ENCODE data around the gene HMG20B.

DNA sequence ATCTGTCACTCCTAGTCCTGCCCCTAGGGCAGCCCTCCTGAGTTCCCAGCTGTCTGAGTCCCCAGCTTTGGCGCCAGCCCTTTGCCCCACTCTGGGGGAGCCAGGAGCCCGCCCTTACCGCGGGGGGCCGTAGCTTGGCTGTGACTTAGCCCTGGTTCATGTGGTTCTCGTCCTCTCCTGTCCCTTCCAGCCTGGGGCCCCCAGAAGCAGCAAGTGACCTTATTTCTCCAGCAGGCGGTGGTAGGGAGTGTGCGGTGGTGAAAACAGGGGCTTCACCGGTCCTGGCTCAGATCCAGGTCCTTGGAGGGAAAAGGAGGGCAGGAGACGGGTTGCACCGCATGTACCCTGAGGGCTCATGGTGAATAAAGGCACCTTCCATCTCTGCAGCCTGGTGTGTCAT is 20.4 kb downstream of the HMG20B start:
- no peak for TF ChIP-seq FOXJ3 (CRISPR knock-in tag; IDR thresholded peaks at IDR 0.05)
- TF ChIP-seq, protein P1, sequence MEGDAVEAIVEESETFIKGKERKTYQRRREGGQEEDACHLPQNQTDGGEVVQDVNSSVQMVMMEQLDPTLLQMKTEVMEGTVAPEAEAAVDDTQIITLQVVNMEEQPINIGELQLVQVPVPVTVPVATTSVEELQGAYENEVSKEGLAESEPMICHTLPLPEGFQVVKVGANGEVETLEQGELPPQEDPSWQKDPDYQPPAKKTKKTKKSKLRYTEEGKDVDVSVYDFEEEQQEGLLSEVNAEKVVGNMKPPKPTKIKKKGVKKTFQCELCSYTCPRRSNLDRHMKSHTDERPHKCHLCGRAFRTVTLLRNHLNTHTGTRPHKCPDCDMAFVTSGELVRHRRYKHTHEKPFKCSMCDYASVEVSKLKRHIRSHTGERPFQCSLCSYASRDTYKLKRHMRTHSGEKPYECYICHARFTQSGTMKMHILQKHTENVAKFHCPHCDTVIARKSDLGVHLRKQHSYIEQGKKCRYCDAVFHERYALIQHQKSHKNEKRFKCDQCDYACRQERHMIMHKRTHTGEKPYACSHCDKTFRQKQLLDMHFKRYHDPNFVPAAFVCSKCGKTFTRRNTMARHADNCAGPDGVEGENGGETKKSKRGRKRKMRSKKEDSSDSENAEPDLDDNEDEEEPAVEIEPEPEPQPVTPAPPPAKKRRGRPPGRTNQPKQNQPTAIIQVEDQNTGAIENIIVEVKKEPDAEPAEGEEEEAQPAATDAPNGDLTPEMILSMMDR (IDR thresholded peaks at IDR 0.05) = peak; percentile 10; the same call in 1 of the 2 replicates
- TF ChIP-seq JUND (IDR thresholded peaks at IDR 0.05) = no peak
- TF ChIP-seq, protein P2, sequence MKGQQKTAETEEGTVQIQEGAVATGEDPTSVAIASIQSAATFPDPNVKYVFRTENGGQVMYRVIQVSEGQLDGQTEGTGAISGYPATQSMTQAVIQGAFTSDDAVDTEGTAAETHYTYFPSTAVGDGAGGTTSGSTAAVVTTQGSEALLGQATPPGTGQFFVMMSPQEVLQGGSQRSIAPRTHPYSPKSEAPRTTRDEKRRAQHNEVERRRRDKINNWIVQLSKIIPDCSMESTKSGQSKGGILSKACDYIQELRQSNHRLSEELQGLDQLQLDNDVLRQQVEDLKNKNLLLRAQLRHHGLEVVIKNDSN (IDR thresholded peaks at IDR 0.05; ENCODE audit: borderline replicate concordance, low read depth) = no peak
- no peak for TF ChIP-seq EZH2phosphoT487 (IDR thresholded peaks at IDR 0.05; ENCODE audit: borderline replicate concordance, low read depth)
